GM04503 (cell line): ENCODE measurements around the gene HDAC11.
"Not testable (repeated sequence)": the region's sequence is repeated elsewhere in the genome, so short reads cannot be mapped to it uniquely, and the experiment has no call there.

Experiments
- DNase-seq: peaks from one replicate; pipeline ENCODE4 v3.0.0-alpha.2; 2012; ENCODE audit warnings: low read depth

HDAC11 gene

DNA sequence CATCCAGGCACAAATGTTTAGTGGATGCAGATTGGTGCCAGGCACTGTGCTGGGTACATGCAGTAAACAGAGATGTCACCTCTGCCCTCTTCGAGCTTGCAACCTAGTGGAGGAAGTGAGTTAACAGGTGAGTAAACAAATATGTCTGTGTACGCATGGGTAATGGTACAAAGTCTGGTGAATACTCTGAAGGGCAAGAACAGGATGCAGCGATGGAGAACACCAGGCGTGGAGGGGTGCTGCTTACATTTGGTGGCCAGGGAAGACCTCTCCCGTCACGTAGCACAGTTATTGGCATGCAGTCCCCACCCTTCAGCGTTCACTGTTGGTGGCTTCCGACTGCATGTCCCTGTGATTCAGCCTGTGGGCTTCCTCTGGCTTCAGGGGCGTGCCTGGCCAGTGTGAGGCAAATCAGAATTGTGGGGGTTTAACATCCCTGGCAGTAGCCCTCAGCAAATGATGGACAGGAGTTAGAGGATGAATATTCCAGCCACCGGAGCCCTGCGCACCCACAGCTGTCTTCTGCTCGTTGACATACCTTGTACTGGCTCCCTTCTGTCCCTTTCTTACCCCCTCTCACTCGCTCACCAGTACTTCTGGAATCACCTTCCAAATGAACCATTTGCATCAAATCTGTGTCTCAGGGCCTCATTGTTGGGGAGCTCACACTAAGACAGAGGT is 9.1 kb upstream of the HDAC11 start:
- no peak for DNase-seq

DNA sequence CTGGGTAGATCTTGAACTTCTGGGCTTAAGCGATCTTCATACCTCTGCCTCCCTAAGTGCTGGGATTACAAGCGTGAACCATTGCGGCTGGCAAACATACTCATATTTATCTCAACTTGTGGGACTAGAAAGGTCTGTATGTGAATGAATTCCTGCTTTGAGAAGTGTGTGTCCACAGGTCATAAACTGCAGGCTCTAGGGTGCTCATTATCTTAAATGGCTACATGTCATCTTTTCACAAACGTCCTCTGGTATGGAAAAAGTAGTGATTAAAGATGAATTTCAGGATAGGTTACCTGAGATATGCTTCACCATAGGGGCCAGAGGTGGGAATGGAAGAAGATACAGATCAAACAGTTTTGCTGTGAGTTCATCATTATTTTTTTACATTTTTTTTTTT is 7.8 kb upstream of the HDAC11 start:
- no peak for DNase-seq

- no peak for DNase-seq
These were observed 7.1 kb upstream of the HDAC11 start for GRCh38 chr3:13473020-13473419.

DNA sequence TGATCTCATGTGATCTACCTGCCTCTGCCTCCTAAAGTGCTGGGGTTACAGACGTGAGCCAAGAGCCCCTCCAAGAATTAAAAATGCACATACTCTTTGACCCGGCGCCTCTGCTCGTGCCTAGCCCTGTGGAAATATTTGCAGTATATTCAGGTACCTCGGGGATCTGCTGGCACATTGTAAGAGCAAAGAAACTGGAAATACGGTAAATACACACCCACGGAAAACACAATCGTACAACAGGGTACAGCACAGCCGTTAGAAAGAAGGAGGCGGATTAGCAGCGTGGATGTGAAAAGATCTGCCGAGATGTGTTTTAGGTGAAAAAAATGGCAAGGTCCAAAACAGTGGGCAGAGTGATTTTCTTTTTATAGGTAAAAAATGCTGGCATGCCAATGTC is 6.1 kb upstream of the HDAC11 start:
- DNase-seq: no peak

DNA sequence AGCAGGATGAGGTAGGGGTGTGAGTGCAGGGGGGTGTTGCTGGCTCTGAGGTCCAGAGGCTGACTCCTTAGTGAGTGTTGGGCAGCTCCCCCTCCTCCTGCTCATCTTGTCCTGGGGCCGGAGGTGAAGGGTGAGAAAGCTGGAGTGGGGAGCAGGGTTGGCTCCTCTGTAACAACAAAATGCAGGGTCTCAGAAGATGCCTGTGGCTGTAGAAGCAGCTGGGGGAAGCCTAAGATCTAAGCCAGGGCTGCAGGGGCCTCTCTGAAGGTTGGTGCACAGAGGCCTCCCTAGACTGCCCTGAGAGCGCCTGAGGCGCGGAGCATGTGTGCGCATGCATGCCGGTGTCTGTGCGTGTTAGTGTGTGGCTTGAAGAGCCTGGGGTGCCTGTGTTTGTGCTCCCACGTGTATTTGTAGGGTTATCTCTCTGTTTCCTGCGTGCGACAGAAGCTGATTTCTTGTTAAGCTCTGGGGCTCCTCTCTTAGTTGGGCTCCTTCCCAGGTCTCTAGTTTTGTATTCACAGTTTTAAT is 5.3 kb upstream of the HDAC11 start:
- DNase-seq: no peak

DNA sequence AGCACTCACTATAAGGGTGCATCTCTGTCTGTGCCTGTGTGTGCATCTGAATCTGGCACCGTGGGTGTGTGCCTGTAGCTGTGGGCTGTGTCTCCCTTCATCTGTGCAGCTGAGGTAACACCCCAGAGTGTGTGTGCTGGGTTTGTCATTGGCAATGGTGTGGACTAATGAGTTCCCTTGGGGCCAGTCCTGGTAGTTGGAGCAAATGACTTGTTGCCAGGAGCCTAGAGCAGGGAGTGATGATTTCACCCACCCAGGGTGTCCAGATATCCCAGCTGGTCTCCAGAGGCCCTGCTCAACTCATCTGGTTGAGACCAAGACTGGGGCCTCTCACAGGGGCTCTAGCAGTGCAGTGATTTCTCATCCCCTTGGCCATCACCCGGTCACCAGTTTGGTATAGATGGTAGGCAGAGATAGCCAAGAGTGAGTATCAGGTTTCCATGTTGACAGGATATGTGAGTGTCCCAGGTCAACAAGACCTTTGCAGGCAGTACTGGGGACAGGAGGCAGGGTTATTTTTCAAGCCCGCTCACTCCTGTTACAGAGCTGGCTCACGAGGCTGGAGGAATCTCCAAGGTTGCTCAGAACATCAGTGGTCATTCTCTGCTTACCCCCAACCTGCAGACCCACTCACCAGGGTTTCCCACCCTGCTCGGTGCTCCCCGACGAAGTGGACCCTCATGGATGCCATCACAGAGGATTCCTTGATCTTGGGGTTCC is 4.1 kb upstream of the HDAC11 start:
- DNase-seq: no peak

DNA sequence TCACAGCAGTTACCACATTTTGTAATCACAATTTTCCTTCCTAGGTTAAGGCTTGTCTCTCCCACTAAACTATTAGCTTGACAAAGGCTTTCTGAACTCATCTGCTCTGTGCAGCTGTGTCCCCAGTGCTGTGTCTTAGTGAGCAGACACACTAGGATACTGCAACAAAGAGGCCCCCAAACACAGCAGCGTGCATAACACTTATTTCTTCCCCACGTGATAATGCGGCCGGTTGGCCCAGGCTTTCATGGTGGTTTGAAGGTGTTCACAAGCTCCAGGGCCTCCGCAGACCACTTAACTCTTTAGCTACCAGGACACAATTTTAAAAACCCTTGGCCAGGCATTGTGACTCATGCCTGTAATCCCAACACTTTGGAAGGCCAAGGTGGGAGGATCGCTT is 2.2 kb upstream of the HDAC11 start:
- DNase-seq: no peak

DNA sequence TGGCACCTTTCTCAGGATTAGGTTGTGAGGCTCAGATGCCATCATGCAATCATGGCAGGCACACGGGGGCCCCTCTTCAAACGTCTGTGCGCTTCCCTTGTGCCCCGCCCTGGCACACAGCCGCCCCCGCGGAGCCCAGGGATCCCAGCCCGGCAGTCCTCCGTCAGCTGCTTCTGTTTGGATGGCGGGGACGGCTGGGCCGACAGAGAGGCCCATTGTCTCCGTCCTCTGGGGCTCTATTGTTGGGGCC is 849 bp upstream of the HDAC11 start:
- DNase-seq: no peak

- DNase-seq: no peak
These were observed 523 bp downstream of the HDAC11 start for GRCh38 chr3:13480340-13481318.

DNA sequence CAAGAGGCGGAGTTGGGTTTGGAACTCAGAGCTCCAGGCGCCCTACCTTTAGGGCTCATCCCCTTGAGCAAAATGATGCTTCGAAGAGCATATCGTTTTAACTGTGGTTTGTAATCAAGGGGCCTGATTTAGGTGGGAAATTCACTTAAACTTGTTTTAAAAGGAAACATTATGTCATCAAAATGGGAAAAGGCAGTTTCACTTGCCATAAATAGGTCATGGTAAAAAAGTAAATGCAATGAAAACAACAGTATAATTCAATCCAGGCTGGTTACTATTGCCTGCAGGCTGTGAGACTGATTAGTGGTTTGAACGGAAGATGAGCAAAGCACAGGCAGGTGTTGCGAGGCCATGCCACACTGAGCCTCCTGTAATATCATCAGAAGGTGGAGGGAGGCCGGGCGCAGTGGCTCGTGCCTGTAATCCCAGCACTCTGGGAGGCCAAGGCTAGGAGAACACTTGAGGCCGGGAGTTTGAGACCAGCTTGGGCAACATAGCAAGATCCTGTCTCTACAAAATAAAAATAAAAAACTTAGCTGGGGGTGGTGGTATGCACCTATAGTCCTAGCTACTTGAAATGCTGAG is 2.1 kb downstream of the HDAC11 start:
- DNase-seq: no peak

DNA sequence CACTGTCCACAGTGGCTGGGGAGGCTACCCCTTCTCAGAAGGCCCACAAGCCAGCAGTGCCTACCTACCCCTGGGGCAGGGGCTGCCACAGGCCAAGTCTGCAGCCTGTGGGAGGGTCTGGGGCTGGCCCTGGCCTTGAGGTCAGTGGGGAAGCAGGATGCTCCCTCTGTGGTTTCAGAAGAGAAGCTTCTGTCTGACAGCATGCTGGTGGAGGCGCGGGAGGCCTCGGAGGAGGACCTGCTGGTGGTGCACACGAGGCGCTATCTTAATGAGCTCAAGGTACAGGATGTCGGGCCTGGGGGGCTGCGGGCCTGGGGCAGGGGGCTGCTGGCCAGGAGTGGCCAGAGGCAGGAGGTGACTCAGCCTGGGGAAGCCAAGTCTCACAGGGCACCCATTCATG is 3.2 kb downstream of the HDAC11 start:
- DNase-seq: no peak

DNA sequence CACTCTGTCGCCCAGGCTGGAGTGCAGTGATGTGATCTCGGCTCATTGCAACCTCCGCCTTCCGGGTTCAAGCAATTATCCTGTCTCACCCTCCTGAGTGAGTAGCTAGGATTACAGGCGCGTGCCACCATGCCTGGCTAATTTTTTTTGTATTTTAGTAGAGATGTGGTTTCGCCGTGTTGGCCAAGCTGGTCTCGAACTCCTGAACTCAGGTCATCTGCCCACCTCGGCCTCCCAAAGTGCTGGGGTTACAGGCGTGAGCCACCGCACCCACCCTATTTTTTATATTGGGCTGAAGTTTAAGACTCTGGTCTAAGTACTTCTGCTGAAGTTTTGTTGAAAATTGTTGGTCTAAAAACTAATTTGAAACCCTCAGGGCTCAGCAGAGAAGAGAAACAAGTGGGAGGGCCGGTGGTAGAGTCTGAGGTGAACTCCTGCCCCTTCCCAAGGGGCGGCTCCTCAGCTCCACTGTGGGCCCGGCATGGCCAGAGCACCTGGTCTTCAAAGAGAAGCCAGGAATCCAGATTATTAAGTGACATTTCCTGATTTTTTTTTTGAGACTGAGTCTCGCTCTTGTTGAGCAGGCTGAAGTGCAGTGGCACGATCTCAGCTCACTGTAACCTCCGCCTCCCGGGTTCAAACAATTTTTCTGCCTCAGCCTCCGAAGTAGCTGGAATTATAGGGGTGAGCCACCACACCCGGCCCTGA is 4.0 kb downstream of the HDAC11 start:
- DNase-seq: no peak

- DNase-seq: no peak
These were observed 4.9 kb downstream of the HDAC11 start for GRCh38 chr3:13484851-13485590.

DNA sequence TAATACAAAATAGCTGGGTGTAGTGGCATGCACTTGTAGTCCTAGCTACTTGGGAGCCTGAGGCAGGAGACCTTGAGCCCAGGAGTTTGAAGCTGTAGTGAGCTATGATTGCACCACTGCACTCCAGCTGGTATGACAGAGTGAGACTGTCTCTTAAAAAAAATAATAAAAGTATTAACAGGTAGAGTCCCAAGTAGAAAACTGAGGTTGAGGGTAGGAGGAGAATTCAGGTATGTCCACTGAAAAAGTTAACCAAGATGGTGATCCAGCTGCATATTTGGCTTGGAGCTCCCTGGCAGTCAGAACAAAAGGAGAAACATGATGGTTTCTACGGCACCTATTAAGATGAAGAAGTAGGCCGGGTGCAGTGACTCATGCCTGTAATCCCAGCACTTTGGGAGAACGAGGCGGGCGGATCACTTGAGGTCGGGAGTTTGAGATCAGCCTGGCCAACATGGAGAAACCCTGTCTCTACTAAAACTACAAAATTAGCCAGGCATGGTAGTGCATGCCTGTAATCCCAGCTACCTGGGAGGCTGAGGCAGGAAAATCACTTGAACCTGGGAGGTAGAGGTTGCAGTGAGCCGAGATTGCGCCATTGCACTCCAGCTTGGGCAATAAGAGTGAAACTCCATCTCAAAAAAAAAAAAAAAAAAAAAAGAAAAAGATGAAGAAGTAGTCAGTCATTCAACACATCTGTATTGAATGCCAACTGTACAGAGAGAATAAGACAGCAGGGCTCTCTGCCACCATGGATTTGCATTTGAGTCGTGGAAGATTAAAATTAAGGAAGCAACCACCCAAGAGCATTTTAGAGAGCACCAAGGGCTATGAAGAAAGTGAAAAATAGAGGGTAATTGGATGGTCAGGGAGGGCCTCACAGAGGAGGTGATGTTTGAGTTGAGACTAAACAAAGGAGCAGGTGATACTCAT is 5.8 kb downstream of the HDAC11 start:
- DNase-seq: not testable (repeated sequence)

DNA sequence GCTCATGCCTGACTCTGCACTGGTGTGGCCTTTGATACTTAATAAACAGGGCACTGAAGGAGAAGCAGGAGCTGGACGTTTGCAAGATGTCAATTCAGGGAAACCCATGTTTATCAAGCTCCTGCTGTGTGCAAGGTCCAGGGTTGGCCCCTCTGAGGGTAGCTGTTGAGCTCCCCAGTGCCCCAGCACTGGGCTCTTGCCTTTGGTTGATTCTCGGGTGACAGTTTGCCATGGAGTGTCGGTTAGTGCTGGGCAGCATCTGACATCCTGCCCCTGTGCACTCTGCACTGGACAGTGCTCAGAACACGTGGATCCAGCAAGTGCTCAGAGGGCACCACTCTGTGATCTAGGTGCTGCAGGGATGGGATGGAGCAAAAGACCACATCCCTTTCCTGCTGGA is 7.3 kb downstream of the HDAC11 start:
- DNase-seq: no peak

DNA sequence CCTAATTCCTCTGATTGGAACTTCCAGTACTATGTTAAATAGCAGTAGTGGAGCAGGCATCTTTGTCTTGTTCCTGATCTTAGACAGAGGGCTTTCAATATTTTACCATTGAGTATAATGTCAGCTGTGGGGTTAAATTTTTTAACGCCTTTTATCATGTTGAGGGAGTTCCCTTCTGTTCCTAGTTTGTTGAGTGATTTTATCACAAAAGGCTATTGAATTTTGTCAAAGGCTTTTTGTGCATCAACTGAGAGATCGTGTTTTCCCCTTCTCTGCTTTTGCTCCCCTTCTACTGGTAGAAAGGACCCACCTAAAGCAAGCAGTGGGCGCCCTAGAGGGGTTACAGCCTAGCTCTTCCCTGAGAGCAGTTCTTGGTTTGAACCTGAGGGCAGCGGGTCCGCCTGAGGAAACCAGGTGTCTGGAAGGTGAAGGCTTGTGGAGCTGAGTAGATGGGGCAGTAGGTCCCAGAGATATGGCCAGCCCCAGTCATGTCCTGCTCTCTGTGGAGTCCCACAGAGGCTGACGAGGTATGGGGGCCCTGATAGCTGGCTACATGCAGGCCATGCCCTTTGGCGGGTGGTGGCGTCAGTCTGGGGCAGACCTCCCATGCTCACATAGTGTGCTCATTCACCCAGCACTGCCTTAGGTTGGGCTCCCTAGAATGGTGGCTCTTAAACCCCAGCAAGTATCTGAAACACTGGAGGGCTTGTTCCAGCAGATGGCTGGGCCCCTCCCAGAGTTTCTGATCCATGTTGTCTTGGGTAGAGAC is 11.3 kb downstream of the HDAC11 start:
- DNase-seq: no peak

- no peak for DNase-seq
These were observed 11.9 kb downstream of the HDAC11 start for GRCh38 chr3:13492048-13492447.

GRCh38 chr3:13492976-13493866 is 13.1 kb downstream of the HDAC11 start:
- no peak for DNase-seq
